ENCODE measurements around the gene CYP2F1.

CYP2F1 gene

GRCh38 chr19:41083516-41083915, 30.7 kb upstream of the CYP2F1 start:
- Histone ChIP-seq H3K9me3 (replicated peaks; ENCODE audit: insufficient read depth, low read length) (no peaks in the 10 kb centered on the region), H4K20me1 (ENCODE audit: insufficient read depth, low read length) (no peaks in the 10 kb centered on the region), H3K4me3 (ENCODE audit: low read length) (no peak overlapping the region), H3F3A (ENCODE audit: insufficient read depth, low read length) (no peaks in the 10 kb centered on the region), H3K4me1 (ENCODE audit: low read length) (no peaks in the 10 kb centered on the region), H2AFZ (ENCODE audit: low read length) (no peak overlapping the region), H3K9me2 (replicated peaks; ENCODE audit: insufficient read depth, low read length) (no peaks in the 10 kb centered on the region), H3K4me2 (ENCODE audit: low read depth, low read length) (no peak overlapping the region), H3K27me3 (replicated peaks; ENCODE audit: insufficient read depth, low read length) (peaks cover 35% of the 10 kb centered on the region), H3K27ac (ENCODE audit: low read length) (no peak overlapping the region), H3K9ac (ENCODE audit: low read length) (no peak overlapping the region), H3K79me2 (ENCODE audit: low read length) (no peaks in the 10 kb centered on the region), H3K36me3 (replicated peaks; ENCODE audit: insufficient read depth, low read length) (no peaks in the 10 kb centered on the region)
- no peak for DNase-seq
- TF ChIP-seq CTCF (IDR thresholded peaks at IDR 0.05; ENCODE audit: low read length) (no peak), EZH2phosphoT487 (IDR thresholded peaks at IDR 0.05; ENCODE audit: low read length) (no peak), EZH2 (optimal IDR thresholded peaks at IDR 0.05; ENCODE audit: low read depth, low read length) (no peak)

GRCh38 chr19:41085748-41086415, 28.4 kb upstream of the CYP2F1 start:
- DNase-seq, result no peak
- TF ChIP-seq EZH2phosphoT487 (IDR thresholded peaks at IDR 0.05; ENCODE audit: low read length) (no peak), CTCF (IDR thresholded peaks at IDR 0.05; ENCODE audit: low read length) (no peak), EZH2 (optimal IDR thresholded peaks at IDR 0.05; ENCODE audit: low read depth, low read length) (no peak)
- Histone ChIP-seq H3K9me3 (replicated peaks; ENCODE audit: insufficient read depth, low read length) (no peaks in the 10 kb centered on the region), H2AFZ (ENCODE audit: low read length) (no peak overlapping the region), H3K4me3 (ENCODE audit: low read length) (no peak overlapping the region), H4K20me1 (ENCODE audit: insufficient read depth, low read length) (no peaks in the 10 kb centered on the region), H3K27me3 (replicated peaks; ENCODE audit: insufficient read depth, low read length) (peaks cover 36% of the 10 kb centered on the region), H3F3A (ENCODE audit: insufficient read depth, low read length) (no peaks in the 10 kb centered on the region), H3K4me1 (ENCODE audit: low read length) (no peaks in the 10 kb centered on the region), H3K9ac (ENCODE audit: low read length) (no peak overlapping the region), H3K4me2 (ENCODE audit: low read depth, low read length) (no peak overlapping the region), H3K9me2 (replicated peaks; ENCODE audit: insufficient read depth, low read length) (no peaks in the 10 kb centered on the region), H3K27ac (ENCODE audit: low read length) (no peak overlapping the region), H3K36me3 (replicated peaks; ENCODE audit: insufficient read depth, low read length) (no peaks in the 10 kb centered on the region), H3K79me2 (ENCODE audit: low read length) (no peaks in the 10 kb centered on the region)

GRCh38 chr19:41088151-41088550, 26.1 kb upstream of the CYP2F1 start, which contains the start of gene CYP2A13:
Gene CYP2A13 (plus strand): TSS chr19:41088451. CDS start chr19:41088472, 21 bp downstream.
- no peak within 1 kb of the TSS for H3K4me3 ChIP-seq (ENCODE audit: low read length)
- H3F3A ChIP-seq (ENCODE audit: insufficient read depth, low read length), result no peaks in the 10 kb centered on the region
- DNase-seq, result no peak
- no peaks in the 10 kb centered on the region for H3K9me2 ChIP-seq (replicated peaks; ENCODE audit: insufficient read depth, low read length)
- peaks cover 43% of the 10 kb centered on the region for H3K27me3 ChIP-seq (replicated peaks; ENCODE audit: insufficient read depth, low read length)
- TF ChIP-seq EZH2 (optimal IDR thresholded peaks at IDR 0.05; ENCODE audit: low read depth, low read length), result no peak
- no peak for TF ChIP-seq CTCF (IDR thresholded peaks at IDR 0.05; ENCODE audit: low read length)
- no peak for TF ChIP-seq EZH2phosphoT487 (IDR thresholded peaks at IDR 0.05; ENCODE audit: low read length)
- H3K9ac ChIP-seq (ENCODE audit: low read length), result no peak within 1 kb of the TSS
- no peaks in the 10 kb centered on the region for H3K79me2 ChIP-seq (ENCODE audit: low read length)
- no peak within 1 kb of the TSS for H3K4me2 ChIP-seq (ENCODE audit: low read depth, low read length)
- H3K36me3 ChIP-seq (replicated peaks; ENCODE audit: insufficient read depth, low read length), result no peaks in the 10 kb centered on the region
- H3K9me3 ChIP-seq (replicated peaks; ENCODE audit: insufficient read depth, low read length), result no peaks in the 10 kb centered on the region
- H3K4me1 ChIP-seq (ENCODE audit: low read length), result no peaks in the 10 kb centered on the region
- H2AFZ ChIP-seq (ENCODE audit: low read length), result no peak within 1 kb of the TSS
- H4K20me1 ChIP-seq (ENCODE audit: insufficient read depth, low read length), result no peaks in the 10 kb centered on the region
- H3K27ac ChIP-seq (ENCODE audit: low read length), result no peak within 1 kb of the TSS

Measured in MM.1S (cell line).